Stimulated activated naive CD4-positive, alpha-beta T cell treated with Interleukin-2 at 50 U/mL for 16 hours (primary cell): ENCODE data around the gene SEC16A.

Experiments
- DNase-seq: peaks from one replicate; lab custom pipeline; 2025; lab: John Stamatoyannopoulos, UW

SEC16A gene

DNA sequence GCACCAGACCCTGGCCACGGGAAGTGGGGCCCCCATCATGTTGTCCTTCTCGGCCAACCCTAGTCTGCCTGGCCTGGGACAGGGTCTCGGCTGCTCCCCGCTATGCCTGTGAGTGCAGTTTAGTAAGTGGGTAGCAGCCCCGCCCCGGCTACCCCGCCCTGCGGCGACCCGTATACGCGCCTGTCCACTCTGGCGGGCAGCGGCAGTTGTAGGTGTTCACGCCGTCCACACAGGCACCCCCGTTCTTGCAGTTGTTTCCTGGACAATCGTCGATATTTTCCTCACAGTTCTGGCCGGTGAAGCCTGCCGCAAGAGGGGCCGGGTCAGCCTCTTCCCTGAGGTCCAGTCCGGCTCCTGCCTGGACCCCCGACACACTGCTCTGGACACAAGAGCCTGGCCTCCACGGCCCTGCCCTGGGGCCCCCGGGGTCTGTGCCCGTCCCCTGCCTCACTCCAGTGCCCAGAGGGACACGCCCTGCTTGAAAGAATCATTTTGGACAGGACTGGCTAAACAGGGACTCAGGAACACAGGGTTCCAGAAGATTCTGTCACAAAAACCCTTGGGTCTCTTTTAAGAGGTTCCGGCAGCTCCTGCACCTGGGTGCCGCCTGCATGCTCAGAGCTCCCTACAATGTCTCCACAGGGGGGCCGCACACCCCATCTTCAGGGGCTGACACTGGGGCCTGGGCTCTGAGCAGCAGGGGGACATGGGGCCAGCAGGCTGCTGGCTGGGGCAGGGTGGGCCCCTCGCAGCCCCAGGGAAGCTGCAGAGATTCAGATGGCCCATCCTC, 36.6 kb upstream of the SEC16A start:
- no peak for DNase-seq

DNA sequence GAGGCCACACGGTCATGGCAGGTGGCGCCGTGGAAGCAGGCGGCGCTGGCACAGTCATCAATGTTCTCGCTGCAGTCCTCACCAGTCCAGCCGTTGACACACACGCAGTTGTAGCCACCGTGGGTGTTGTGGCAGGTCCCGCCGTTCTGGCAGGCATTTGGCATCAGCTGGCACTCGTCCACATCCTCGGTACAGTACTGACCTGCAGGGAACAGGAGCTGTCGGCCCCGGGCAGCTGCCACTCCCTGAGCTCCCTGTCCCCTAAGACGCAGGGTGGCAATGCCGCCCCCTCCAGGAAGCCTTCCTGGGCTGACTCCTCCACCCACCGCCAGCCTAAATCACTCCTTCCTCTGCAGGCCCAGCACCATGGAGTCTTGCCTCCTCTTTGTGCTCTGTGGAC, 35.8 kb upstream of the SEC16A start:
- no peak for DNase-seq

DNA sequence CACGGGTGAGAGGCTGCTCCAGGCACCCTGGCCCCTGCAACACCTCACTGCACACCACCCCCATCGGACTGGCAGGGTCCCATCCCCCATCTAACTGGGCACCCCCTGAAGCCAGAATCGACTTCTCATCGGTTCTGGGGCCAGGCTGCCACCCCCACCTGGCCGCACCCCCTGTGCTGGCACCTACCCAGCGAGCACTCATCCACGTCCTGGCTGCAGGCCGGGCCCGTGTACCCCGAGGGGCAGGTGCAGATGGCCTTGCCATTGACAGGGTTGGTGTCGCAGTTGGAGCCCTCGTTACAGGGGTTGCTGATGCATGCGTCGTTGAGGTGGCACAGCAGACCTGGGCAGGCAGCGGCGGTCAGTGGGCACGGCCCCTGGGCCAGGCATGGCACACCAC, 35.1 kb upstream of the SEC16A start:
- no peak for DNase-seq

DNA sequence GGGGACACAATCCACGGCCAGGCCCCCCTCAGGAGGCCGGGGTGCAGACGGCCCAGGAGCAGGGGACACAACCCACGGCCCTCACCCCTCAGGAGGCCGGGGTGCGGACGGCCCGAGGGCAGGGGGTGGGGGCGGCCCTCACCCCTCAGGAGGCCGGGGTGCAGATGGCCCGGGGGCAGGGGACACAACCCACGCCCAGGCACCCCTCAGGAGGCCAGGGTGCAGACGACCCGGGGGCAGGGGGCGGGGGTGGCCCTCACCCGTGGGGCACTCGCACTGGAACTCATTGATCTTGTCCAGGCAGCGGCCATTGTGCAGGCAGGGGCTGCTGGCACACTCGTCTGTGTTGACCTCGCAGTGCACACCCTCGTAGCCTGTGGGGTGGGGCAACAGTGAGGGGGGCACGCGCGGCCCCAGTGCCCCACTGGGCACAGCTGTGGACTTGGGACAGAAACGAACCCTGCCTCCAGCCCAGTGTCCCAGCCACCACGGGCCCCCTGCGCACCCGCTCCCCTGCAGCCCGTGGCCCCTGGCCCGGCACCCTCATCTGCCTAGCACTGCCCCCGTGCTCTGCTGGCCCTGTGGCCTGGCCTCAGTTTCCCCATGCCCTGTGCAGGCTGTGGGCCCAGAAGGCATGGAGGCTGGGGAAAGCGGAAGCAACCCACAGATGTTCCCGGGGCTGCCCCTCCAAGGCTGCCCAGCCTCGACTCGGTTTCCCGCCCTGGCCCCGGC, 34.3 kb upstream of the SEC16A start:
- no peak for DNase-seq

DNA sequence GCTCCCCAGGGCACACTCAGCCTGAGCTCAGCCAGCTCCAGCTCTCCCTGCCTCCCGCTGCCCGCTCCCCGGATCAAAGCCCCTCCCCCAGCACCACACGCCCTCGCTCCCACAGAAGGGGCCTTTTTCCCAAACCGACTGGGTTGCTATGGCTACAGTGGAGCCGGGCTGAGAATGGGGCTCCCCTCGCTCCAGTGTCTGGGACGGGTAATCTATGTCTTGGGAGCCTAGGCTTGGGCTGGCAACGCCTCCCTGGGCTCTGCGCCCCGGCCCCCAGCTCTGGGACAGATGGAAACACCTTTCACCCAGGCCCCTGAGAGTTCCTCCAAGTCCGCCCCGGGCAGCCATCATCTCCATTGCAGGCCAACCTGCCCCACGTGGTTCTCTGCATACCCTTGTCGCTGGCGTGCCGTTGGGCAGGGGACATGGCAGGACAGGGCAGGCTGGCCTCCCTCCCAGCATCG, 33.4 kb upstream of the SEC16A start:
- no peak for DNase-seq

DNA sequence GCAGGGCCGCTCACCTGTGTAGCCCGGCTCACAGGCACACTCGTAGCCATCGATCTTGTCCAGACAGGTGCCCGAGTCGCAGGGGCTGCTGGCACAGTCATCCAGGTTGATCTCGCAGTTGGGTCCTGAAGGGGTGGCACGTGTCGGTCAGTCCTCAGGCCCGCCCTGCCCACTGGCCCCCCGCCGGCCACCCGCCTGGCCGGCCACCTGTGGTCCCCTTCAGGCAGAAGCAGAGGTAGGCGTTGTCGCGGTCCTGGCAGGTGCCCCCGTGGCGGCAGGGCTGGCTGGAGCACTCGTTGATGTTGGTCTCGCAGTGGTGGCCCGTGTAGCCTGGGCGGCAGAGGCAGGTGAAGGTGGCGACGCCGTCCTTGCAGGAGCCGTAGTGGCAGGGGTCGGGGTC, 32.4 kb upstream of the SEC16A start:
- no peak for DNase-seq

DNA sequence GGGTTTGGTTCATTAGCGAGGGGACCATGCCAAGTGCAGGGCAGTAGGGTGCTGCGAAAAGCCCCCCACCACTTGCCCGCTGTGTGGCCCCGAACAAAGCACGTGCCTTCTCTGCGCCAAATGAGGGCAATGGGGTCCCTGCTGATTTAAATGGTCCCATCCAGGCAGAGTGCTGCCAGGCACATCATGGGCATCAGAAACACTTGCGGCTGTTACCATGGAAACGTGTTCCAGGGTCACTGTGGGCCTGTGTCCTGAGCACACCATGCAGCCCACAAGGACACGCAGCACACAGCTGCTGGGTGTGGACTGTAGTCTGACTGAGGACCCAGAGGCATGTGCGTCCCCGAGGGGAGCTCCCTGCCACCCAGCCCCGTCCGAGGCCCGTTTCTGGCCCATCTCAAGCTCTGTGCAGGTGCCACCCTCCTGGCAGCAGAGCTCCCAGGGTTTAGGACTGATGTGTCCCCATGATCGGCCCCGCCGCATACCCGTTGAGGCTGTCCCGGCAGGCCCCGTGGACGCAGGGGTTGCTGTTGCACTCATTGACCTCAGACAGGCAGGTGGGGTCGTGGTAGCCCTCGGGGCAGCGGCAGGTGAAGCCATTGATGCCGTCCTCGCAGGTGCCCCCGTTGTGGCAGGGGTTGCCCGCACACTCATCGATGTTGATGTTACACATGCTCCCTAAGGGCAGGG, 31.3 kb upstream of the SEC16A start:
- DNase-seq: no peak

DNA sequence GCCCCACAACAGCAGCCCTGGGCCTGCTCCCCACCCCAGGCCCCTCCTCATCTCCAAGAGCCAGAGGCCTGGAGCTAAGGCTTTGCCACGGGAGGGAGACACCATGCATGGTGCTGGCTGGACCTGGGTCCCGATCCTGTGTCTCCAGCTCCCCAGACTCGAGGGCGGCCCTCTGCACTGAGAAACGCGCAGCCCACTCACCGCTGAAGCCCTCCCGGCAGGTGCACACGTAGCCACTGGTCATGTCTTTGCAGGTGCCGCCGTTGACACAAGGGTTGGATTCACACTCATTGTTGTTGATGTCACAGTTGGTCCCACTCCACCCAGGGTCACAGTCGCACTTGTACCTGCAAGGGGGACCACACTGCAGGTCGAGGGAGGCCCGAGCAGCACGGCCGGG, 30.4 kb upstream of the SEC16A start:
- DNase-seq: no peak

DNA sequence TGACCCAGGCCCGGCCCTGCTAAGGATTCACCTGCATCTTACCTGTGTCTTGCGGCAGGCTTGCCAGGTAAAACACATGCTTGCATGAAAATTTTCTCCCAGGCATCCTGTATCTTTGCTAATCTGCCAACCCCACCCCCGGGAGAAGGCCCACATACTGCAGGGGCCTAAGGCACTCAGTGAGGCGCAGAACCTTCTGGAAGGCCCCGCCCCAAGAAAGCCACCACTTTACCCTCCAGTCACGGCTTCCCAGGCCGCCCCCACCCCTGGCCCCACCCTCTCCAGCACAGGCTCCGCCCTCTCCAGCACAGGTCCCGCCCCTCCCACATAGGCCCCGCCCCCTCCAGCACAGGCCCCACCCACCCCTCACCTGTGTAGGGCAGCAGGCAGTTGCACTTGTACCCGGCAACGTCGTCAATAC, 29.8 kb upstream of the SEC16A start:
- peak; percentile 15 for DNase-seq

DNA sequence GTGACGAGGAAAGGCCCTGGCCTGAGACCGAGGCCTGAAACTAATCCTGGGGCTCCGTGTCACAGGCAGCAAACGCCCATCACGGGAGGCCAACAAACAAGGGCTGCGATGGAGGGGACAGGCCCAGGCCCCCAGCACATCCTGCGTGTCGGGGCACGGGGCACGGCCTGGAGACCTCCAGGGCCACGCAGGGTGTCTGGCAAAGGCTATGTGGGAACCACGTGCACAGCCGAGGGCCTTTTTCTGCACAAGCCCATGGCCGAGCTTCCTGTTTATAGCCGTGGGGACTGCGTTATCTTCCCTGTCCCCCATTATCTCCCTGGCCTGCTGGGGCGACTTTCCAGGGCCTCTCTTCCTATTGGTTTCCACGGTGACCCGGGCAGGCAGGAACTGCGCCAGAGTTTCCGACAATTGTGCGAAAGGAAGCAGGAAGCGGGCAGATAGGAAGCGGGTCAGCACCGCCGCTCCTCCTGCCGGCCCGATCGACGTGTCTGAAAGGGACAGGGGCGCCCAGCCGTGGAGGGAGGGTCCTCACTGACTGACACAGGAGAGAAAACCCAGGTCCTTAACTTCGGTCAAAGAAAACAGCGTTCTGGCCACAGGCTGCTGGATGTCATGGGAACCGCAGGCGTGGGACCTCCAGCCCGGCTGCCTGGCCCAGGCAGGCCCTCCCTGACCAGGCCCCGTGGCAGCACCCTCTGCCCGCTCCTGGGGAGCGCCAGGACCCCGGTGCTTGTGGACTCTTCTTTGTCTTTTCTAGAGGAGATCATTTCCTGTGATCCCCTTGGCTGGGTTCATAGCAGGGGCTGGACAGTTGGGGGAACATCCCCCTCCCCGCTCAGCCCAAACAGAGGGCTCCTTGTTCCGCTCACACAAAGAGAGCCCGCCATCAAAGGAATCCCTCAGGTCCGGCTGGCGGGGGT, 29.1 kb upstream of the SEC16A start:
- no peak for DNase-seq

DNA sequence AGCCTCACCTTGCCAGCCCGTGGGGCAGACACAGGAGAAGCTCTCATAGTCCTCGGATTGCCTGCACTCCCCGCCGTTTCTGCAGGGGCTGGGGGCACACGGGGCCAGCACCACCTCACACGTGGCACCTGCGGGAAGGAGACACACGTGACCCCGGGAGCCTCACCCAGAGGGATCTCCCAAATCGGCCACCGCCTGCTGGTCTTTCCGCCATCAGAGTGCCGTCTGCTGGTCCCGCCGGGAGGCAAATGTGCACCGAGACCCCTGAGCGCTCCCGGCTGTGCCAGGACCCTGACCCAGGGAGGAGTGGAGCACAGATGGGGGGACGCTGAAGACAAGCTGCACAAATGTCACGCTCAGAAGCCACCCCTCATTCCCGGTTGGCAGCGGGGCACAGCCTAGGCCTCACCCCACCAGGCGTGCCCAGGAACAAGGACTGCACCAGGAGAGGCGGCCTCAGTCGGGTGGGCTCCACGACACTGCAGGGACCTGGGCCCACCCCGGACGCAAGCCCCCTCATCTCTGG, 28.4 kb upstream of the SEC16A start:
- no peak for DNase-seq

DNA sequence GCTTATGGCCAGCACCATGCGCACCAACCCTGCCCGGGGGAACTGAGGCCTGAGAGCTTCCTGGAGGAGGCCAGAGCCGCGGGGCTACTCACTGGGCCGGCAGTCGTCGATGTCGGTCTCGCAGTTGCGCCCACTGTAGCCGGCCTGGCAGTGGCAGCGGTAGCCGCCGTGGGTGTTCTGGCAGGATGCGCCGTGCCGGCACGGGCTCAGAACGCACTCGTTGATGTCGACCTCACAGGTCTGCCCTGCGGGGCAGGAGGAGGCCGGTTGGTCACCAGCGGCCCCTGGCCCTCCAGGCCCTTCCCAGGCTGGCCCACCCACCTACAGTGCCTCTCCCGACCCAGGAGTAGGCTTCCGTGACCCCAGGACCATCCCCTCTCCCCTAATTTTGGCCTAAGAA, 27.7 kb upstream of the SEC16A start:
- no peak for DNase-seq

DNA sequence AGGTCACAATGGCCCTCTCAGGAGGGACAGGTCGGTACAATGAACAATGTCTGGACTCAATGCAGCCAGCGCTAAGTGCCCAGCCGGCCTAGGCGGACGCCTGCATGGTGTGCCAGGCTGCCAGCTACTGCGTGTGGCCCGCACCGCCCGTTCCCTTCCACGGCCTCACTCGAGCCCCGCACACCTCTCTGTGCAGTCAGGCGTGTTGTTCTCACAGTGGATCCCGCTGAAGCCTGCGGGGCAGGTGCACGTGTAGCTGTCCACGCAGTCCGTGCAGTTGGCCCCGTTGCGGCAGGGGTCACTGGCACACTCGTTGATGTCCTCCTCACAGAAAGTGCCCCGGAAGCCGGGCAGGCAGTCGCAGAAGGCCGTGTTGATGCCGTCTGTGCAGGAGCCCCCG, 26.7 kb upstream of the SEC16A start:
- DNase-seq: no peak

DNA sequence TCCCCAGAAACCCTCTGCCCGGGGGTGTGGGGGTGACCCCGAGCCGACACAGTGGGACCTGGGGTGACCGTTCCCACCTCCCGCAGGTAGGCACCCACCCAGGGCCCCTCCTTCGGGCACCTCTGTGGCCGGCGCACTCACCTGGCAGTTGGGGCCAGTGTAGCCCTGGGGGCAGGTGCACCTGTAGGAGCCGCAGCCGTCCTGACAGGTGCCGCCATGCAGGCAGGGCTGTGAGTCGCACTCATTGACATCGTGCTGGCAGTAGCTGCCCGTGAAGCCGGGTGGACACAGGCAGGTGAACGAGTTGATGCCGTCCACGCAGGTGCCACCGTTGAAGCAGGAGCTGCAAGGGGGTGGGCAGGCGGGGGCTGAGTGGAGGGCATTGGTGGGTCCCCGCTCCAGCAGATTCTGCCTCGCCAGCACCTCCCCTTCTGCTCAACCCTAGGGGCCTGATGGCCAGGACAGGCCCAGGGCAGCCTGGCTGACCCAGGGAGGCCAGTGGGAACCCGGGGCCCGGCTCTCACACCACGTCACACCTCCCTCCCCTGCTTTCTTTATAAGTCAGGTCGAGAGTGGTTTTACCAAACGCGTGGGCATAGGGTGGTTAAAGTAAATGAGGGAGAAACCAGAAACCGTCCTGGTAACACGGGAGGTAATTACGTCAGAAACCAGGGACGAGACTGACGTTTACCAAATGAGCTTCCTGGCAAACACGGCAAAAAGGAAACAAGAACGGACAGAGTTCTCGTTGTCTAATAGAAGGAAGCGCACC, 26.1 kb upstream of the SEC16A start:
- DNase-seq: no peak

DNA sequence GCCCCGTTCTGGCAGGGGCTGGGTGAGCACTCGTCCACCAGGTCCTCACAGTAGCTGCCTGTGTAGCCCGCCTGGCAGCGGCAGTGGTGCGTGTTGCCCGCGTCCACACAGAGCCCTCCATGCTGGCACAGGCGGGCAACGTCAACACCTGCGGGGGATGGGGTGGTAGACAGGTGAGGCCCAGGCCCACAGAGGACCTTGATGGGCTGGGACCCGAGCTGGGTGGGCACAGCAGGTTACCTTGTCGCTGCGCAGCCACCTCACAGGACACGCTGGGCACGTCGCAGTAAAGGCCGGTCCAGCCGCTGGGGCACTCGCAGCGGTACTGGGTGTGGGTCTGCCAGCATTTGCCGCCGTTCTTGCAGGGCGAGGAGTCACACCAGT, 25.1 kb upstream of the SEC16A start:
- DNase-seq: no peak

DNA sequence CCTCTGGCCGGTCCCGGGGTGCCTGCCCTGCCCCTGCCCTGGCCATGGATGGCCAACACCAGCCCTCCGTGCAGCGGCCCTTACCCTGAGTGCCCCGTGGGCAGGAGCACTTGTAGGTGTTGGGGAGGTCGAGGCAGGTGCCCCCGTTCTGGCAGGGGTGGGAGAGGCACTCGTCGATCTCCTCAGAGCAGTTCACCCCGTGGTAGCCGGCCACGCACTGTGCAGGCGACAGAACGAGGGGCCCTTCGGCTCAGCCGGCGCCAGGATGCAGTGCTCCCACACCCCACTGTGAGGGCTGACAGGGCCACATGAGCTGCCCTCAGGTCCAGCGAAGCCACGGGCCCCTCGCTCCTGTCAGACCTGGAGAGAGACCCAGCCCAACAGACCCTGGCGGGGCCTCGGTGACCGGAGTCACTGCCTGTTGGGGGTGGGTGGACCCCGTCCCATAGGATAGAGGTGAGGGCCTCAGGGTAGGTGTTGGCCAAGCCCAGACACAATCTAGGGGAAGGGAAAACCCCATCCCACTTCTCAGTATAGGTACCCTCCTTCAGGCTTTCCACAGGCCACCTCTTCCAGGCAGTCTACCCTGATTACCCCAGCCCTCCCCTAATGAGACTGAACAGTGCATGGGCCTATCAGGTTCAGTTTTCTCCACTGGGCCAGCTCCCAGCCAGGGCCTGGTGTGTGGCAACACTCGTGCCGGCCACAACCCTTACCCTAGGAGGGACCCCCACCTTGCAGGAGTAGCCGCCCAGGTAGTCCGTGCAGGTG, 24.6 kb upstream of the SEC16A start:
- DNase-seq: no peak

DNA sequence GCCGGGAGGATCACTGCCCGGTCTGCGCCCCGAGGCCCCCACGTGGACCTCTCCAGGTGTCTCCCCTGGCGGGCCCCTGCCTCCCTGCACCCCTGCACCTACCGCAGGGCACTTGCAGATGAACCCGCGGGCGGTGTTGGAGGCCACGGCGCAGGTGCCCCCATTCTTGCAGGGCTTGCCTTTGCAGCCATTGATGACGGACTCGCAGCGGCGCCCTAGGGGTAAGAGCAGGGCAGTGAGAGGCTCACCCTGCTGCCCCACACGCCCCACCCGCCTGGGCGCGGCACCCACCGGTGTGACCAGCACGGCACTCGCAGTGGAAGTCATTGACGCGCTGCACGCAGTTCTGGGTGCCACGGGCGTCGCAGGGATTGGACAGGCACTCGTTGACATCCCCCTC, 23.6 kb upstream of the SEC16A start:
- DNase-seq: no peak

DNA sequence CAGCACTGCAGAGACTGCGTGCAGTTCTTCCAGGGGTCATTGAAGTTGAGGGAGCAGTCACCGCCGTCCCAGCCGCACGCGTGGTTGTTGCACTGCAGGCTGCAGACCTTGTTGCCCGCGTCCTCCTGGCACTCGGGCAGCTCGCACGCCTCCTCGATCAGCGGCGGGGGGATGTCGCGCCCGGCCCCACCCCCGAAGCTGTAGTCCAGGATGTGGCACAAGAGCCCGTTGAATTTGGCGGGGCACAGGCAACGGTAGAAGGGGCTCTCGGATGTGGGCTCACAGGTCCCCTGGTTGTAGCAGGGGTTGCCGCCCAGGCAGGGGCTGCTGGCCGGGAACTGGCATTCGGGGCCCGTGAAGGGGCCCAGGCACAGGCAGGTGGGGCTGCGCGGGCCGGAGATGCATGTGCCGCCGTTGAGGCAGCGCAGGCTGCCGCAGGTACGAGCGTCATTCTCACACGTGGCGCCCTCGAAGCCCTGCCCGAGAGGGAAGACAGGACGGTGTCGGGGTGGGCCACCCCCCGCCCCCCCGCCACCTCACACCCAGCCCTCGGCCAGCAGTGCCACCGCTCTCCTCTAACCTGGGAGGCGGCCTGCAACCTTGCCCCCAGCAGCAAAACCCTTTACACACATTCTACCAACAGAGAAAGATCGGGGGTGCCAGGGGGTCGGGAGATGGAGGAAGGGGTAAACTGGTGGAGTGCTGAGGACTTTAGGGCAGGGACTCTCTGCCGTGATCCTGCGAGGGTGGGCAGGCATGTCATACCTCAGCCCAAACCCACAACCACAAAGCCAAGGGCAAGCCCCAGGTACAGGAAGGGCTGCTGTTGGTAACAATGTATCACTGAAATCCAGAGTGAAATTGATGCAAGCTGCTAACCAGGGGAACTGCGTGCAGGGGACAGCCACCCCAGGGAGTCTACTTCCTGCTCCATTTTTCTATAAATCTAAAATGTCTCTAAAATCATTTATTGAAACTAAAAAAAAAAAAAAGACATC, 22.9 kb upstream of the SEC16A start:
- DNase-seq: no peak
